Amniotic stem cell (primary cell): ENCODE measurements around the gene ZNF697.

Experiments
- DNase-seq: peaks from one replicate; lab custom pipeline; 2025; lab: John Stamatoyannopoulos, UW

ZNF697 gene

DNA sequence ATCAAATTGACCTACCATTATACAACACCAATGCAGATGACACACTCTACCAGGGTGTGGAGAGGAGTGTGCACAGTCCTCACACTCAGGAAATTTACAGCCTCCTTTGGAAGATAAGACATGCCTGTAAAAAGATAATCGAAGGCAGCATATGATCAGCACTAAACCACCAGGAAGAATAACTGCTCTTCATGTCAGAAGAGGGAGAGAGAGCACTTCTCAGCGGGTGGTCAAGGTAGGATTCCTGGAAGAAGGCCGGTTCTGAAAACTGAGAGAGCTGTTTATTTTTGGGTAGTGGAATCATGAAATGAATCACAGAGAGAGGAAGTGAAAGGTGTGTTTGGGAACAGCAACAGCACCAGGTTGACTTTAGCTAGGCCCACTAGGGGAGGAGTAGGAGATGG is 14.0 kb upstream of the ZNF697 start:
- no peak for DNase-seq

GRCh38 chr1:119660253-119661083 is 12.4 kb upstream of the ZNF697 start:
- no peak for DNase-seq

DNA sequence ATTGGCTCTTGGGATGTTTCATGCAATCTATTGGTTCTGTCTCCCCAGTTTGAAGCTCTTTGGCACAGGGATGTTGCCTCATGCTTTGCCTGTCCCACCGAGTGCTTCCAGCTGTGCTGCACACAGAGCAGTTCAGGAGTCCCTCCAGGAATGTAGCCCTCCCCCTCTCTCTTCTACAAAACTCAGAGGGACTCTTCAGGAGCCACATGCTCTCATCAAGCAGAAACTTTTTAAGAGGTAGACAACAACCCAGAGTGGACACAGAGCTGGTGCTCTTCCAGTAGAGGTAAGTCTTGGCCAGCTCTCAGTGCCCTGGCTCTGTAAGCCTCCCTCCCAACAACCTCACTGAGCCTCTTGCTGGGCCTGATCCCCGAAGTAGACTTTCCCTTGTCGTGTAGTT is 11.6 kb upstream of the ZNF697 start:
- DNase-seq = no peak

DNA sequence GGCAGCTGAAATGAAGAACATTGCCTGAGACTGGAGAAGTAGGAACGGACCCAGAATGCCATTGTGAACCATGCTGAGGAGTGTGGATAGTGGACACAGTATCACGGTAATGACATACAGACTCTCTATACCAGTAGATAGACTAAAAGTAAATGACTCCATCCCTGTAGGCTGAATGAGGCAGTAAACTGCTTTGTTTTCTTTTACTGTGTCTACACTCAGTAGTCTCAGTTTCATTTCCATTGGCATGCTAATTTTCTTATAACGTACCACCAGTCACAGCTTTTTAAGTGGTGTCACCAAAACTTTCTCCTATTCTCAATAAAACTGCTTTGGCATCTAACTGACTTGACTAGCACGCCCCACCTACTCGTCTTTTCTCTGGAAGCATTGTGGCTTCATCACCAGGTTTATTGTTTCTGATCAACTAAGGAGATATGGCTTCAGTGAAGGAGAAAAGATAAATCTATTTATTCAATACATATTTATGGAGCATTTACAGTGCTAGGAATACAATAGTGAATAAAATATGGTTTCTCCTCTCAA is 8.4 kb upstream of the ZNF697 start:
- DNase-seq = no peak

- no peak for DNase-seq
Observed at GRCh38 chr1:119655154-119655553, 7.1 kb upstream of the ZNF697 start.

DNA sequence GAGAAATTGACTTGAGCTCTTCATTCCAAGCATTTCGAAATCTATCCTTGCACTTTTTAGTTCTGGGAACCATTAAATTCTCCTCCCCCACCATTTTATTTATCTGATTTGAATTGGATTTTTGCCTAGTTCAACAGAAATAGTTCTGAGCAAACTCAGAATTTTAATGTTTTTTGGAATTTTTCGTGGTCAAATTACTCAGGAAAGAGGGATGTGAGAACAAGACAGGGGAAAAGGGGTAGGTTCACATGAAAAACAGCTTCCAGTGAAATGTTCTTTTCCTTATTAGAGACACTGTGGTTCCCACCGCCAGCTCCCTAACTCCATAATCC is 5.7 kb upstream of the ZNF697 start:
- no peak for DNase-seq

GRCh38 chr1:119653135-119653838 is 5.2 kb upstream of the ZNF697 start:
- no peak for DNase-seq

GRCh38 chr1:119652587-119652986 is 4.5 kb upstream of the ZNF697 start:
- no peak for DNase-seq

DNA sequence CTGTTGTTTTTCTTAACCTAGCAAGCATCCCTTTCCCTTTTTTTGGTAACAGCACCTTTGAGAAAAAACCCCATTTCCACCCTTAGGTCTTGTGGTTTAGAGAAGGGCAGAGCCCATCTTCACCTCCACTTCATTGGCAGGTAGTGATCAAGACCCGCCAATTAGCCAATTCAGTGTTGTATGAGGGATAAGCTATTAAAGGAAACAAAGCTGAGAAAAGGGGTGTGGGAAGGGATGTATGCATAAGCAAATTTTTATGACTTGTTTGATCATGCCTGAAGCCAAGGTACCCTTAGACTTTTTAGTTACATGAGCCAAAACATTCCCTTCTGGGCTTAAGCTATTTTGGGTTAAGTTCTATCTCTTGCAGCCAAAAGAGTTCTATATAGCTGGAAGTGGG is 3.6 kb upstream of the ZNF697 start:
- DNase-seq = no peak

- DNase-seq = no peak
Observed at GRCh38 chr1:119651133-119651532, 3.1 kb upstream of the ZNF697 start.

- DNase-seq = no peak
Observed at GRCh38 chr1:119648620-119649004, 546 bp upstream of the ZNF697 start.

- DNase-seq = no peak
Observed at GRCh38 chr1:119647228-119647733, 785 bp downstream of the ZNF697 start.

- no peak for DNase-seq
Observed at GRCh38 chr1:119646521-119647227, 1.4 kb downstream of the ZNF697 start.

DNA sequence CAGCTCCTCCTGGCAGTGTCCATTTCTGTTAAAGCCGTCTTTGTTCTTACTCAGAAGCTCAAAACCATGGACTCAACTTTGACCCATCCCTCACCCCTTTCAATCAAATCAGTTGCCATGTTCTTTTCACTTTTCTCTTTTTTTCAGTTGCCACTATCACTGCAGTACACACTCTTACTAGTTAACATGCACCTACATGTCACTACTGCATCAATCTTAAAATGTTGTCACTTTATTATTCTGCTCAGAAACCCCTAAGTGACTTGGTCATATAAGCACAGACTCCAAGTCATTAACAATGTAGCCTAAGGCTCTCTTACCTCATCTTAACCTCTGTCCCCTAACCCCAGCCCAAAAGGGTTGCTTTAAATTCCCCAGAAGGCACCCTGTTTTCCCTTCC is 9.0 kb downstream of the ZNF697 start:
- DNase-seq = no peak

- no peak for DNase-seq
Observed at GRCh38 chr1:119637710-119638109, 10.4 kb downstream of the ZNF697 start.

DNA sequence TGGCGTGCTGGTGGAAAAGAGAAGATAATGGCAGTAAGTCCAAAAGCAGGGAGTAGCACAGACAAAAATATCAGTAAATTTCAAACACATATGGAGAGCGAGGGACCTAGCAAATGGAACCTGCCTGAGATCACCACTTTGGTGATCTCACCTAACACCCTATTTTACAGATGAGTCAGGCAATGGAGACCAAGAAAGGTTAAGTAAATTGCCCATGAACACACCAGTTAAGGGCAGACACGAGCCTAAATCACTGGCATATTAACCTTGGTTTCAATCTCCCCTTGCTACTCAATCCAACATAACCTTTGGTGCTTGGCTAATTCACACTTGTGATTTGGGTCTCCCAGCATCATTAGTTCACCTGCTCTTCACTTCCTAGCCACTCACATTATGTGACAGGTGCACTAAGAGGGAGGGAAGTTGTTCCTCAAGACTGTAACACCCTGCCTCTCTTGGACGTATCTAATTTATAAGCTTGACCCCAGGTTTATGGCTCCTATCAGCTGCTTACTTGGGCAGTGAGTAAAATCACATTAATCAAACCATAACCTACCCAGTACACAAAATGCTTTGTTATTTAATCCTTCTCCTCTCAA is 11.5 kb downstream of the ZNF697 start:
- DNase-seq = no peak

GRCh38 chr1:119635811-119636390 is 12.2 kb downstream of the ZNF697 start:
- no peak for DNase-seq

DNA sequence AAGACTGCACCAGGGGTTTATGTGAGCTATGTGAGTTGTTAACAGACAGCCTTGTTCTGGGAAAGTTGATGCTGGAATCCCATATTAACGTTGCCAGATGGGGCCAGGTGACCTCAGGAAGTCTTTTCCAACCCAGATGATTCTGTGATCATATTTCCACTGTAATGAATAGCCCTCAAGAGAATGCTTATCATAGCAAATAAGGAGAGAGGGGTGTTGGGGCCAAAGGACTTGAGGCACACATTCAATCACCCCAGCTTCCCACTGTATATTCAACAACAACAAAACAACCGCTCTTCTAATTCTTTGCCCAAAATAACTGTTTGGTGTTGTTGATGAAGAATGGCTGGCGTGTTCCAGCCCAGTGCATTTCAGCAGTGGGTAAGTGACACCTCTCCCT is 14.1 kb downstream of the ZNF697 start:
- DNase-seq = no peak

GRCh38 chr1:119633575-119633974 is 14.5 kb downstream of the ZNF697 start:
- no peak for DNase-seq

GRCh38 chr1:119632841-119633240 is 15.2 kb downstream of the ZNF697 start:
- DNase-seq = no peak

DNA sequence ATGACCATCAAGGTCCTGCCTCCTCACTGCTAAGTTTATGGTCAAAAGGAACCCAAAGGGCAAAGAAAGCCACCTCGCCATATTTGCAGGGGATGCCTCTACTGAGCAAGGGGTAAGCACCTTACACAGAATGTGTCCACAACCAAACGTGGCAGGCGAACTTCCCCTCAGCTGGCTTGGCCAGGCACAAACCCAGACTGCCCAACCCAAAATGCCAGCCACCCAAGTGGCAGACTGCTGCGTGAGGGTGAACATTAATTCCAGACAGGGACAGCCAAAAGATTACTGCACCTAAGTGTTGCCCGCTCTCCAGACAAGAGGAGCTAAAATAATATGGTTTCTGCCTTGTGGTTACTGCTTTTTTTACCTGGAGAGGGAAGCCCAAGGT is 16.0 kb downstream of the ZNF697 start:
- DNase-seq = no peak
